ENCODE results near the gene NELL1. TPM values are rescaled to one million over a fixed set of nuclear protein-coding genes. Genes with fewer than 3 reads are reported as not detected.

The NELL1 gene
- not detected in 2 replicates for total RNA-seq

DNA sequence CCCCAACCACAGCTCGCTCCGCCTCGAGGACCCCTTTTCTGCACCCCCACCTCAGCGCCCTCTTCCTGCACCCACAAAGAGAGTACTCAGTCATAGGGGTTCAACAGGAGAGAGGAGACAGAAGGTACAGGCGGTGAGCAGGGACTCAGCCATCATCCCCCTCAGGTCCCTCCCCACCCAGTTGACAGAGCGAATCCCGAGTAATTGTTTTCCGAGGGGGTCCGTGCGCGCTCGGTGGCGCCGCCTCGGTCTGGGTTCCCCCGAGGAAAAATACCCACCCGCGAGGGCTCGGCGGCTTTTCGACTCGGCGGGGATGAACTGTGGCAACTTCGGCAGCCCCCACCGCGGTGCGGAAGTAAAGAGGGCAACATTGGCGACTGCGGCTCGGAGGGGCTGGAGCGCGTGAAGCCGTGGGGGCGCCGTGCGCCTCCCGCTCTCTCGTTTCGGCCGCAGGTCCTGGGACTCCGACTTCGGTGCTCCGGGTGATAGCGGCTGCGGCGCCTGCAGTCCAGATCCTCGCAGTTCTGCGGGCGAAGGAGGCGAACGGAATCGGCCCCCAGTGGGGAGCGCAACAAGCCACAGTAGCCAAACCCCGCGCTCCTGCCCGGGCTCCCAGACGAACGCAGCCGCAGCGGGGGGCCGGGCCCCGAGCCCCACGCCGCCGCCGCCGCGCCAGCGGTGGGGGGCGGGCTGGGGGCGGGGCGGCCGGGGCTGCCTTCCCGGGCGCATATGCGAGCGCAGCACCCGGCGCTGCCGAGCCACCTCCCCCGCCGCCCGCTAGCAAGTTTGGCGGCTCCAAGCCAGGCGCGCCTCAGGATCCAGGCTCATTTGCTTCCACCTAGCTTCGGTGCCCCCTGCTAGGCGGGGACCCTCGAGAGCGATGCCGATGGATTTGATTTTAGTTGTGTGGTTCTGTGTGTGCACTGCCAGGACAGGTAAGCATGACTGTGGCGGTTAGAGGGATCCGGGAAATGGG is at the start of gene NELL1:
Gene NELL1 (plus strand): TSS at position 743 of the 976 bp plus-strand sequence.

Other genes starting within 250 kb of the NELL1 start
- not detected in 2 replicates for gene SLC6A5, start 70.0 kb upstream of the NELL1 start, total RNA-seq